Fibroblast of pulmonary artery (primary cell): Measurements from ENCODE around the gene OTOGL.

Experiments
- DNase-seq: peaks from one replicate; pipeline ENCODE4 v3.0.0-alpha.2; 2010; ENCODE audit warnings: low read depth
- H3K4me3 ChIP-seq: replicated peaks from 2 replicates; pipeline ENCODE4 v1.5.1; 2011; ENCODE audit warnings: low read depth, mild to moderate bottlenecking, control low read depth, low read length, moderate library complexity
- CTCF ChIP-seq: IDR thresholded peaks from 2 replicates; pipeline ENCODE4 v1.5.1; 2011; ENCODE audit warnings: mild to moderate bottlenecking, control low read depth, low read length, inconsistent platforms; ENCODE audit errors: missing control alignments

Gene OTOGL

GRCh38 chr12:80257920-80258319 is 158.6 kb downstream of the OTOGL start:
- no peak for TF ChIP-seq CTCF
- no peak for DNase-seq
- H3K4me3 ChIP-seq: no peak overlapping the region

- DNase-seq: no peak
- no peak for TF ChIP-seq CTCF
- H3K4me3 ChIP-seq: no peak overlapping the region
Measured at GRCh38 chr12:80260269-80260668, 160.9 kb downstream of the OTOGL start.

- no peak for TF ChIP-seq CTCF
- no peak overlapping the region for H3K4me3 ChIP-seq
- DNase-seq: no peak
Measured at GRCh38 chr12:80261403-80261802, 162.1 kb downstream of the OTOGL start.

- TF ChIP-seq CTCF: no peak
- DNase-seq: no peak
Measured at GRCh38 chr12:80262346-80262745, 163.0 kb downstream of the OTOGL start.

GRCh38 chr12:80262771-80263170 is 163.4 kb downstream of the OTOGL start:
- no peak overlapping the region for H3K4me3 ChIP-seq
- no peak for DNase-seq
- TF ChIP-seq CTCF: no peak

More at GRCh38 chr12:80262346-80262745, 163.0 kb downstream of the OTOGL start:
- H3K4me3 ChIP-seq: no peak overlapping the region

GRCh38 chr12:80264386-80264785 is 165.0 kb downstream of the OTOGL start:
- DNase-seq: no peak
- no peak overlapping the region for H3K4me3 ChIP-seq
- TF ChIP-seq CTCF: no peak

GRCh38 chr12:80264891-80265290 is 165.6 kb downstream of the OTOGL start:
- no peak overlapping the region for H3K4me3 ChIP-seq
- no peak for TF ChIP-seq CTCF
- no peak for DNase-seq
